Brain microvascular endothelial cell (primary cell): Measurements from ENCODE around the gene AP3S1.
"Not testable (repeated sequence)": the region's sequence is repeated elsewhere in the genome, so short reads cannot be mapped to it uniquely, and the experiment has no call there.

ENCODE experiments used
- DNase-seq: peaks from one replicate; pipeline ENCODE4 v3.0.0-alpha.2; 2020
- H3K27ac ChIP-seq: fragments of 250-450 bp; sonication (Bioruptor Pico); 2 replicates; pipeline ENCODE4 v1.5.1; 2020; ENCODE audit warnings: mild to moderate bottlenecking, moderate library complexity
- H3K27me3 ChIP-seq: fragments of 250-450 bp; sonication (Bioruptor Pico); replicated peaks from 2 replicates; pipeline ENCODE4 v1.5.1; 2020; ENCODE audit warnings: mild to moderate bottlenecking
- H3K36me3 ChIP-seq: fragments of 250-450 bp; sonication (Bioruptor Pico); replicated peaks from 2 replicates; pipeline ENCODE4 v1.5.1; 2020; ENCODE audit warnings: mild to moderate bottlenecking
- H3K4me3 ChIP-seq: 2 replicates; pipeline ENCODE4 v1.5.1; 2011; ENCODE audit warnings: low read depth, mild to moderate bottlenecking, control low read depth, low read length, moderate library complexity
- in situ Hi-C: cut with HindIII; loops from 2 replicates; pipeline ENCODE4 v1.10.0; 2017; ENCODE audit warnings: low sequenced_read_pairs, low pct_ligation_motif_present
- TF ChIP-seq, protein P1 (sequence below): IDR thresholded peaks from 2 replicates; pipeline ENCODE4 v1.5.1; 2011; ENCODE audit warnings: low read depth, mild to moderate bottlenecking, moderate library complexity, low read length, control low read depth, inconsistent platforms; ENCODE audit errors: missing control alignments

AP3S1 gene

DNA sequence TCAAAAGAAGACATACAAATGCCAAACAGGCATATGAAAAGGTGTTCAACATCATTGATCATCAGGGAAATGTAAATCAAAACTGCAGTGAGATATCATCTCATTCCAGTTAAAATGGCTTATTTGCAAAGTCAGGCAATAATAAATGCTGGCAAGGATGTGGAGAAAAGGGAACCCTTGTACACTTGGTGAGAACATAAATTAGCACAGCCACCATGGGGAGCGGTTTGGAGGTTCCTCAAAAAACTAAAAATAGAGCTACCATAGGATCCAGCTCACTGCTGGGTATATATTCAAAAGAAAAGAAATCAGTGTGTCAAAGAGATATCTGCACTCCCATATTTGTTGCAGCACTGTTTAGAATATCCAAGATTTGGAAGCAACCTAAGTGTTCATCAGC, 50.3 kb downstream of the AP3S1 start:
- TF ChIP-seq, protein P1, sequence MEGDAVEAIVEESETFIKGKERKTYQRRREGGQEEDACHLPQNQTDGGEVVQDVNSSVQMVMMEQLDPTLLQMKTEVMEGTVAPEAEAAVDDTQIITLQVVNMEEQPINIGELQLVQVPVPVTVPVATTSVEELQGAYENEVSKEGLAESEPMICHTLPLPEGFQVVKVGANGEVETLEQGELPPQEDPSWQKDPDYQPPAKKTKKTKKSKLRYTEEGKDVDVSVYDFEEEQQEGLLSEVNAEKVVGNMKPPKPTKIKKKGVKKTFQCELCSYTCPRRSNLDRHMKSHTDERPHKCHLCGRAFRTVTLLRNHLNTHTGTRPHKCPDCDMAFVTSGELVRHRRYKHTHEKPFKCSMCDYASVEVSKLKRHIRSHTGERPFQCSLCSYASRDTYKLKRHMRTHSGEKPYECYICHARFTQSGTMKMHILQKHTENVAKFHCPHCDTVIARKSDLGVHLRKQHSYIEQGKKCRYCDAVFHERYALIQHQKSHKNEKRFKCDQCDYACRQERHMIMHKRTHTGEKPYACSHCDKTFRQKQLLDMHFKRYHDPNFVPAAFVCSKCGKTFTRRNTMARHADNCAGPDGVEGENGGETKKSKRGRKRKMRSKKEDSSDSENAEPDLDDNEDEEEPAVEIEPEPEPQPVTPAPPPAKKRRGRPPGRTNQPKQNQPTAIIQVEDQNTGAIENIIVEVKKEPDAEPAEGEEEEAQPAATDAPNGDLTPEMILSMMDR = no peak
- H3K36me3 ChIP-seq = no peaks in the 10 kb centered on the region
- no peak overlapping the region for H3K4me3 ChIP-seq
- in situ Hi-C loops = loop anchor here (25.0 kb wide), 1 partner anchor 170 kb away; no protein-coding TSS in a partner anchor
- no peaks in the 10 kb centered on the region for H3K27me3 ChIP-seq
- no peak overlapping the region for H3K27ac ChIP-seq
- no peak for DNase-seq

DNA sequence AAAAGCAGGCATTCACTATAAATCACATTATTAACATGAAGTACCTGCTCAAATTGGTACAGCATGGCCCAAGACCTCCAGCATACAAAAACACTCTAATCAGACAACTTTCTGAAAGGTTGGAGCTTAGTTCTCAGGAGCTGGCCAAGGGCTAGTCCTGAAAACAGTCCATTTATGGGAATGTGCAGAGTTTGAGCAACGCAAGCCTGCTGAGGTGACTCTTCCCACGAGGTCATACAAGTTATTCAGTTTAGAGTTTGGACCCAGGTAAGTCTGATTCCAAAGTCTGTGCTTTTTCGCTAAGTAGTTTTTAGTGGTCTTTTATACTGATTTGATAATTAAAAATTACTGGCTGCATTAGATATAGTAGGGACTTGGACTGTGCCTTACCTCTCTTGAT, 52.6 kb downstream of the AP3S1 start:
- in situ Hi-C loops = loop anchor here (25.0 kb wide), 1 partner anchor 168 kb away; no protein-coding TSS in a partner anchor
- no peaks in the 10 kb centered on the region for H3K36me3 ChIP-seq
- H3K27me3 ChIP-seq = no peaks in the 10 kb centered on the region
- DNase-seq = no peak
- no peak overlapping the region for H3K27ac ChIP-seq
- TF ChIP-seq, protein P1 = no peak
- H3K4me3 ChIP-seq = no peak overlapping the region

DNA sequence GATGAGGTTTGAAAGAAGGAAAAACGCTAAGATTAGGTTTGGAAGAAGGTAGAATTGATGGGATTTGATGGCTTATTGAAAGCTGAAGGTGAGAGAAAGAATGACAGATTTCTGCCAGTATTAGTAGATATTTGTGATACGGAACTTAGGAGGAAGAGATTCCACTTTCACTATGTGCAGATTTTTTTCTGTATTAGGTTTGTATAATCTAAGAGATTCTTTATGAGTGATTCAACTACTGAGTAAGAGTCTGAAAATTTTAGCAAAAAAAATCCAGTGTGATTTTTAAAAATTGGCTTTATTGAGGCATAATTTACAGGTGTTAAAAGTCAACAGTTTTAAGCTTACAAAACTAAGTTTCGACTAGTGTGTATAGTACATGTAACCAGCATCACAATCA, 54.1 kb downstream of the AP3S1 start:
- no peak for DNase-seq
- H3K4me3 ChIP-seq = no peak overlapping the region
- TF ChIP-seq, protein P1 = no peak
- in situ Hi-C loops = loop anchor here (25.0 kb wide), 1 partner anchor 166 kb away; no protein-coding TSS in a partner anchor
- H3K27me3 ChIP-seq = no peaks in the 10 kb centered on the region
- H3K36me3 ChIP-seq = no peaks in the 10 kb centered on the region
- H3K27ac ChIP-seq = peak overlapping the region; percentile 40

DNA sequence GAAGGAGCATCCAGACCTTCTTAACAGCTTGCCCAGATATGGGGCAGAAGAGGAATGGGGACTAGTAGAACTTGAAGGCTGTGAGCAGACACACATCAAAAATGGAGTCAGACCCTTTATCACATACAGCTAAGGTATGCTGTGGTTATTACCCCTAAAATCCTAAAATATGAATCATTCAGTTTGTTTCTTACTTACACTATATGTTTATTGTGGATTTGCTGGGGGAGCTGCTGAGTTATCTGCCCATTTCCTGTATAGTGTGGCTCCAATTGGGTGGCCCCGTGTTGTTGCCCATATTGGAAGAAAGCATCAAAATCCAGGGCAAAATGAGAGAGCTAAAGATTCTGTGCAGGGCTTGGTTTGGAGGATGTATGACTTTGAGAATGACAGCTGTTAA, 56.9 kb downstream of the AP3S1 start:
- no peak for DNase-seq
- H3K27me3 ChIP-seq = no peaks in the 10 kb centered on the region
- TF ChIP-seq, protein P1 = no peak
- no peaks in the 10 kb centered on the region for H3K36me3 ChIP-seq
- H3K4me3 ChIP-seq = no peak overlapping the region
- no peak overlapping the region for H3K27ac ChIP-seq
- in situ Hi-C loops = loop anchor here (25.0 kb wide), 1 partner anchor 164 kb away; no protein-coding TSS in a partner anchor

DNA sequence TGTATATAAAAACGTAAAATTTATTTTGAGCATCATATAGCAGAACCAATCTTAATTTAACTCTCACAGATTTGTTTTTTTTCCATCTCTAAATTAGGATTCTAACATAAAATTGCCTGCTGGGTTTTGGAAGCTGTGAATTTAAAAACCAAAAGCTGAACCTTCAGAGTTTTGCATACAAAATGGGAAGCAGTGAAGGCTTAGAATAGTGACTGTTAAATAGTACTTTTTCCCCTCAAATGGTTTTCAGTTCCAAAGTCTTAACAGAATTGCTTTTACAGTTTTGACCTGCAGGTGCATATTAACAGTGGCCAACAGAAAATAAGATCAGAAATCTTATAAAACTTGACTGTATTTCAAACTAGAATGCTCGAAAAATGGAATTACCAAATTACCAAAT, 65.4 kb downstream of the AP3S1 start:
- Histone ChIP-seq H3K27ac (no peak overlapping the region), H3K36me3 (no peaks in the 10 kb centered on the region), H3K4me3 (no peak overlapping the region), H3K27me3 (no peaks in the 10 kb centered on the region)
- in situ Hi-C loops = no loop called here
- DNase-seq = no peak
- TF ChIP-seq, protein P1 = no peak

DNA sequence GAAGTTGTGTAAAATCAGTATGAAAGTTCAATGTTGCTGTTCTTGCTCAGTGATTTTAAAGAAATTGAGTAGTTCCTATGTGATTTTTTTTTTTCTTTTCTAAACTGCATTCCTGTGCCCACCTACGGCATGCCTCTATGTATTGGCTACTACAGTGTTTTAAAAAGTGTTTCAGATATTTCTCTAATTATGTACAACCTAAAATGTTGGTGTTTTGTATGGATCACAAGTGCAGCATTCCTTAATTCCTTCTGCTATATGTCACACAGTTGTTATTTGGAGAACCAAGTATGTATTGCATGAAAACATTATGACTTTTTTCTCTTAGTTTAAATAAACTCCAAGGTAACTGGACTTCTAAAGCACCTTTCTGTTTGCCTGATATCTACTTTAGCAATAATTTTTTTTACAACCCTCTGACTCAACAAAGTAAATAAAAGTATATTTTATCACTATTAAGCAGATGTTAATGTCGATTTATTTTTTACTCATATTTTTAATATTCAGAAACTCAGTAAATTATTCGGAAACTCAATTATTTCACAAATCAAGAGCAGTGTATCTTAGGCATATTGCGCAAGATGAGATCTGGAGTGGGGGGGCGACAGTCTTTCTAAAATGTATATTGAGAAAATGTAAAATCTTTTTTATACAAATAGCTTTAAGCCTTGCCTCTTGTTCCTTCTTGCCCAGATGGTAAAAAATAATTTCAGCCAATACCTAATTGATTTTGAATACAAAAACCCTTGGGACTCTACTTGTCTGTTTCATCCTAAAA, 72.1 kb downstream of the AP3S1 start:
- H3K27ac ChIP-seq, in situ Hi-C loops, H3K36me3 ChIP-seq, DNase-seq, H3K4me3 ChIP-seq, H3K27me3 ChIP-seq: not testable (repeated sequence)
